GM23338 (cell line): ENCODE measurements around the gene CACNA2D1. TPM values are rescaled to one million over a fixed set of nuclear protein-coding genes. Genes with fewer than 3 reads are reported as not detected.

Experiments
- ATAC-seq: fragments of 200-7000 bp; cut with Tn5 transposase; 3 replicates; pipeline ENCODE4 v1.9.1; 2020
- DNase-seq: peaks from one replicate; pipeline ENCODE4 v3.0.0-alpha.2; 2015; ENCODE audit warnings: low spot score
- H2AFZ ChIP-seq: fragments of 200-600 bp; sonication (generic); 2 replicates; pipeline ENCODE4 v1.8.0; 2016; ENCODE audit warnings: antibody characterized with exemption, mild to moderate bottlenecking, moderate library complexity
- H3F3A ChIP-seq: fragments of 200-600 bp; sonication (generic); replicated peaks from 2 replicates; pipeline ENCODE4 v1.8.0; 2017; ENCODE audit warnings: antibody characterized with exemption, mixed run types, low read depth
- H3K27ac ChIP-seq: fragments of 200-600 bp; sonication (generic); 2 replicates; pipeline ENCODE4 v1.6.1; 2016; ENCODE audit warnings: low read depth
- H3K27me3 ChIP-seq: fragments of 200-600 bp; sonication (generic); 2 replicates; pipeline ENCODE4 v1.8.0; 2016; ENCODE audit warnings: mild to moderate bottlenecking, mixed run types, moderate library complexity; ENCODE audit not compliant: insufficient read depth
- H3K36me3 ChIP-seq: fragments of 200-600 bp; sonication (generic); 2 replicates; pipeline ENCODE4 v1.8.0; 2016; ENCODE audit warnings: mild to moderate bottlenecking; ENCODE audit not compliant: insufficient read depth
- H3K4me1 ChIP-seq: fragments of 200-600 bp; sonication (generic); 2 replicates; pipeline ENCODE4 v1.8.0; 2016; ENCODE audit warnings: mild to moderate bottlenecking, moderate library complexity; ENCODE audit not compliant: insufficient read depth
- H3K4me2 ChIP-seq: fragments of 200-600 bp; sonication (generic); 2 replicates; pipeline ENCODE4 v1.7.1; 2017; ENCODE audit warnings: mixed run types
- H3K4me3 ChIP-seq: fragments of 200-600 bp; sonication (generic); 2 replicates; pipeline ENCODE4 v1.6.1; 2016; ENCODE audit warnings: mixed run types
- H3K79me2 ChIP-seq: fragments of 200-600 bp; sonication (generic); replicated peaks from 2 replicates; pipeline ENCODE4 v1.8.0; 2017; ENCODE audit warnings: mild to moderate bottlenecking; ENCODE audit not compliant: insufficient read depth
- H3K9me2 ChIP-seq: fragments of 200-600 bp; sonication (generic); 2 replicates; pipeline ENCODE4 v1.8.0; 2017; ENCODE audit not compliant: insufficient read depth
- H4K20me1 ChIP-seq: fragments of 200-600 bp; sonication (generic); replicated peaks from 2 replicates; pipeline ENCODE4 v1.8.0; 2017; ENCODE audit warnings: mild to moderate bottlenecking; ENCODE audit not compliant: insufficient read depth
- H3K27ac Mint-ChIP-seq: 2 replicates; pipeline ENCODE4 v1.8.0; 2020; ENCODE audit warnings: inconsistent platforms, mild to moderate bottlenecking, moderate library complexity, mixed read lengths
- H3K27me3 Mint-ChIP-seq: 3 replicates; pipeline ENCODE4 v1.8.0; 2022; ENCODE audit warnings: low read depth, mild to moderate bottlenecking, moderate library complexity, mixed read lengths, inconsistent platforms; ENCODE audit not compliant: insufficient read depth, poor library complexity
- H3K36me3 Mint-ChIP-seq: 3 replicates; pipeline ENCODE4 v1.8.0; 2021; ENCODE audit warnings: low read depth, mild to moderate bottlenecking, inconsistent platforms, moderate library complexity, mixed read lengths
- H3K4me1 Mint-ChIP-seq: 3 replicates; pipeline ENCODE4 v1.8.0; 2020; ENCODE audit warnings: mild to moderate bottlenecking, inconsistent platforms, mixed read lengths
- H3K4me3 Mint-ChIP-seq: 3 replicates; pipeline ENCODE4 v1.8.0; 2021; ENCODE audit warnings: moderate library complexity, mild to moderate bottlenecking, inconsistent platforms, mixed read lengths
- H3K9me3 Mint-ChIP-seq: 3 replicates; pipeline ENCODE4 v1.8.0; 2020; ENCODE audit warnings: moderate library complexity, mild to moderate bottlenecking, inconsistent platforms, mixed read lengths
- CREB1 ChIP-seq: fragments of 250-450 bp; sonication (Bioruptor Pico); IDR thresholded peaks from 2 replicates; pipeline ENCODE4 v1.5.0; 2020; ENCODE audit warnings: low read depth, mild to moderate bottlenecking, moderate library complexity
- CTCF ChIP-seq, 2 experiments: fragments of 200-600 bp in 1 of 2; sonication (generic) in 1 of 2; conservative IDR thresholded peaks; 2 replicates each; pipeline versions ENCODE4 v1.5.1 to v1.6.1; 2016 to 2017; ENCODE audit warnings: antibody characterized with exemption in 2 of 2, low read depth in 2 of 2, mild to moderate bottlenecking in 2 of 2, moderate library complexity in 1 of 2
- ETS1 ChIP-seq: IDR thresholded peaks from 2 replicates; pipeline ENCODE4 v1.6.1; 2016; ENCODE audit warnings: antibody characterized with exemption
- EZH2 ChIP-seq: fragments of 200-600 bp; sonication (generic); IDR thresholded peaks from one replicate; pipeline ENCODE4 v1.8.0; 2017; ENCODE audit warnings: antibody characterized with exemption, mild to moderate bottlenecking, low read depth; ENCODE audit not compliant: unreplicated experiment
- EZH2phosphoT487 ChIP-seq: fragments of 200-600 bp; sonication (generic); IDR thresholded peaks from one replicate; pipeline ENCODE4 v1.8.1; 2018; ENCODE audit warnings: antibody characterized with exemption; ENCODE audit not compliant: unreplicated experiment
- JUNB ChIP-seq: IDR thresholded peaks from one replicate; pipeline ENCODE4 v1.6.1; 2016; ENCODE audit warnings: antibody characterized with exemption; ENCODE audit not compliant: unreplicated experiment
- NANOG ChIP-seq: IDR thresholded peaks from 2 replicates; pipeline ENCODE4 v1.6.1; 2016; ENCODE audit warnings: antibody characterized with exemption, borderline replicate concordance
- POLR2AphosphoS5 ChIP-seq: IDR thresholded peaks from 2 replicates; pipeline ENCODE4 v1.6.1; 2016; ENCODE audit warnings: antibody characterized with exemption, low read depth
- REST ChIP-seq: IDR thresholded peaks from one replicate; pipeline ENCODE4 v1.6.1; 2018; ENCODE audit warnings: antibody characterized with exemption; ENCODE audit not compliant: unreplicated experiment
- STAT1 ChIP-seq: IDR thresholded peaks from one replicate; pipeline ENCODE4 v1.6.1; 2016; ENCODE audit warnings: antibody characterized with exemption; ENCODE audit not compliant: unreplicated experiment
- ZNF114 ChIP-seq: fragments of 250-450 bp; sonication (Bioruptor Pico); IDR thresholded peaks from 2 replicates; pipeline ENCODE4 v1.5.0; 2020; ENCODE audit warnings: mild to moderate bottlenecking, moderate library complexity
- ZNF331 ChIP-seq: fragments of 250-450 bp; sonication (Bioruptor Pico); IDR thresholded peaks from 2 replicates; pipeline ENCODE4 v1.5.0; 2020; ENCODE audit warnings: low read depth, mild to moderate bottlenecking, moderate library complexity
- ZNF462 ChIP-seq: fragments of 250-450 bp; sonication (Bioruptor Pico); IDR thresholded peaks from 2 replicates; pipeline ENCODE4 v1.5.0; 2020; ENCODE audit warnings: mild to moderate bottlenecking, moderate library complexity
- polyA plus RNA-seq: library from polyadenylated mRNA; unstranded; fragments of >200 nt; fragmentation: Nextera tagmentation; extraction: Ambion mirVana; gene quantifications from 2 replicates; pipeline ENCODE4 v1.2.1, GENCODE V29; 2016
- total RNA-seq: library from RNA; depleted of rRNA; stranded (reverse); fragments of >200 nt; shearing (Covaris generic); gene quantifications from 2 replicates; pipeline ENCODE4 v1.2.3, GENCODE V29; 2014

Gene CACNA2D1
- total and polyA plus RNA-seq, 2 experiments from 2014 or later = 7.0 to 20.4 TPM

GRCh38 chr7:82166260-82167015 is 277.1 kb downstream of the CACNA2D1 start:
- H3K27me3 ChIP-seq = no peaks in the 10 kb centered on the region
- 0 out of 2 replicates have a peak, but pooled peaks cover 7% of the 10 kb centered on the region for H3K4me1 ChIP-seq
- Mint-ChIP-seq H3K27ac (no peak overlapping the region), H3K9me3 (no peaks in the 10 kb centered on the region), H3K36me3 (no peaks in the 10 kb centered on the region), H3K4me3 (no peak overlapping the region), H3K27me3 (no peaks in the 10 kb centered on the region), H3K4me1 (peaks cover 18% of the 10 kb centered on the region)
- ATAC-seq (no peak), DNase-seq (no peak)
- TF ChIP-seq STAT1 (no peak), ETS1 (no peak), CTCF (conservative IDR thresholded peaks at IDR 0.05; ENCODE audit: low read depth in 2 of 2) (no peak), CREB1 (CRISPR knock-in tag) (no peak), POLR2AphosphoS5 (no peak), ZNF331 (no peak), EZH2phosphoT487 (no peak), ZNF462 (no peak), JUNB (no peak), NANOG (no peak), REST (no peak), EZH2 (no peak), ZNF114 (CRISPR knock-in tag) (no peak)
- H3K36me3 ChIP-seq = no peaks in the 10 kb centered on the region
- H3K79me2 ChIP-seq = no peaks in the 10 kb centered on the region
- no peak overlapping the region for H2AFZ ChIP-seq
- no peak overlapping the region for H3K4me2 ChIP-seq
- no peak overlapping the region for H3K4me3 ChIP-seq
- no peak overlapping the region for H3K27ac ChIP-seq
- H3F3A ChIP-seq = no peaks in the 10 kb centered on the region
- no peaks in the 10 kb centered on the region for H4K20me1 ChIP-seq
- no peaks in the 10 kb centered on the region for H3K9me2 ChIP-seq
